PC-3 (cell line): ENCODE data around the gene CNTNAP2. TPM values are rescaled to one million over a fixed set of nuclear protein-coding genes. Genes with fewer than 3 reads are reported as not detected.

Experiments
- ATAC-seq: fragments of 200-7000 bp; cut with Tn5 transposase; 2 replicates; pipeline ENCODE4 v1.9.1; 2020; ENCODE audit warnings: mild to moderate bottlenecking, moderate library complexity
- BruUV-seq: library from RNA; stranded (reverse); fragments of 400-500 nt; replicated peaks from 2 replicates; lab custom pipeline; 2021; lab: Mats Ljungman, UMichigan
- CTCF ChIA-PET: fragments of 300-600 bp; sonication (Branson Sonifier 250); formaldehyde crosslinking; loops from one replicate; lab custom pipeline; 2022; ENCODE audit warnings: antibody characterized with exemption; lab: Charles Lee
- POLR2A ChIA-PET: fragments of 300-600 bp; sonication (Branson Sonifier 250); formaldehyde crosslinking; loops from one replicate; lab custom pipeline; 2022; ENCODE audit warnings: antibody characterized with exemption; ENCODE audit not compliant: unreplicated experiment; lab: Charles Lee
- DNase-seq: peaks from one replicate; pipeline ENCODE4 v3.0.0-alpha.2; 2015
- H2AFZ ChIP-seq: fragments of 300-600 bp; sonication (generic); 2 replicates; pipeline ENCODE4 v1.6.0; 2016; ENCODE audit warnings: antibody characterized with exemption, low read length
- H3F3A ChIP-seq: fragments of 300-600 bp; sonication (generic); one replicate; pipeline ENCODE4 v1.6.0; 2017; ENCODE audit warnings: antibody characterized with exemption, low read length, control low read depth, mild to moderate bottlenecking; ENCODE audit not compliant: unreplicated experiment
- H3K27ac ChIP-seq: fragments of 300-600 bp; sonication (generic); 2 replicates; pipeline ENCODE4 v1.5.1; 2016; ENCODE audit warnings: mild to moderate bottlenecking, low read length
- H3K27me3 ChIP-seq: fragments of 300-600 bp; sonication (generic); 2 replicates; pipeline ENCODE4 v1.6.1; 2016; ENCODE audit warnings: low read length, mixed read lengths
- H3K36me3 ChIP-seq: fragments of 300-600 bp; sonication (generic); 2 replicates; pipeline ENCODE4 v1.6.1; 2016; ENCODE audit warnings: low read depth, mixed run types, low read length, mixed read lengths
- H3K4me1 ChIP-seq: fragments of 300-600 bp; sonication (generic); 2 replicates; pipeline ENCODE4 v1.5.1; 2016; ENCODE audit warnings: low read length; ENCODE audit not compliant: insufficient read depth
- H3K4me2 ChIP-seq: fragments of 300-600 bp; sonication (generic); 2 replicates; pipeline ENCODE4 v1.6.0; 2016; ENCODE audit warnings: low read length
- H3K4me3 ChIP-seq: fragments of 300-600 bp; sonication (generic); 2 replicates; pipeline ENCODE4 v1.5.1; 2016; ENCODE audit warnings: mild to moderate bottlenecking, low read length, mixed read lengths
- H3K79me2 ChIP-seq: fragments of 300-600 bp; sonication (generic); 2 replicates; pipeline ENCODE4 v1.6.1; 2017; ENCODE audit warnings: low read length, mixed read lengths
- H3K9ac ChIP-seq: fragments of 300-600 bp; sonication (generic); 2 replicates; pipeline ENCODE4 v1.6.0; 2016; ENCODE audit warnings: mild to moderate bottlenecking, low read length
- H3K9me2 ChIP-seq: fragments of 300-600 bp; sonication (generic); replicated peaks from 2 replicates; pipeline ENCODE4 v1.6.1; 2016; ENCODE audit warnings: mixed run types, low read length, mixed read lengths
- H3K9me3 ChIP-seq: fragments of 300-600 bp; sonication (generic); 2 replicates; pipeline ENCODE4 v1.6.1; 2016; ENCODE audit warnings: low read length, mixed read lengths
- H4K20me1 ChIP-seq: fragments of 300-600 bp; sonication (generic); 2 replicates; pipeline ENCODE4 v1.6.1; 2016; ENCODE audit warnings: low read length, mixed read lengths
- EZH2 ChIP-seq: fragments of 300-600 bp; sonication (generic); IDR thresholded peaks from one replicate; pipeline ENCODE4 v1.6.1; 2017; ENCODE audit warnings: antibody characterized with exemption, mild to moderate bottlenecking, low read length; ENCODE audit not compliant: unreplicated experiment
- EZH2phosphoT487 ChIP-seq: fragments of 300-600 bp; sonication (generic); IDR thresholded peaks from 2 replicates; pipeline ENCODE4 v1.6.1; 2018; ENCODE audit warnings: mild to moderate bottlenecking, antibody characterized with exemption, low read length, borderline replicate concordance
- intact Hi-C: fragments of 100-400 bp; cut with micrococcal nuclease; formaldehyde crosslinking; loops from 2 replicates; pipeline ENCODE4 v1.9.0; 2023
- total RNA-seq: library from RNA; depleted of rRNA; stranded (reverse); fragments of >200 nt; gene quantifications from 2 replicates; pipeline ENCODE4 v1.2.3, GENCODE V29; 2014
- TF ChIP-seq, protein P1 (sequence below): fragments of 300-600 bp; sonication (generic); conservative IDR thresholded peaks from 2 replicates; pipeline ENCODE4 v1.5.1; 2017; ENCODE audit warnings: antibody characterized with exemption, low read depth, mild to moderate bottlenecking, low read length

Gene CNTNAP2
- total RNA-seq, 1 experiment from 2014 or later: 1.5 TPM

- Histone ChIP-seq H3F3A (no peaks in the 10 kb centered on the region), H3K9me3 (no peaks in the 10 kb centered on the region), H2AFZ (no peak overlapping the region), H3K27ac (no peak overlapping the region), H3K4me2 (no peak overlapping the region), H3K36me3 (no peaks in the 10 kb centered on the region), H3K9ac (no peak overlapping the region), H3K9me2 (no peaks in the 10 kb centered on the region), H3K79me2 (no peaks in the 10 kb centered on the region), H4K20me1 (no peaks in the 10 kb centered on the region), H3K4me3 (no peak overlapping the region), H3K4me1 (no peaks in the 10 kb centered on the region), H3K27me3 (no peaks in the 10 kb centered on the region)
- ATAC-seq (no peak), DNase-seq (no peak)
- BruUV-seq: no TSS peak
- intact Hi-C loops: no loop called here
- ChIA-PET POLR2A (no interaction called here), CTCF (no interaction called here)
- no peak for TF ChIP-seq EZH2phosphoT487
- TF ChIP-seq, protein P1, sequence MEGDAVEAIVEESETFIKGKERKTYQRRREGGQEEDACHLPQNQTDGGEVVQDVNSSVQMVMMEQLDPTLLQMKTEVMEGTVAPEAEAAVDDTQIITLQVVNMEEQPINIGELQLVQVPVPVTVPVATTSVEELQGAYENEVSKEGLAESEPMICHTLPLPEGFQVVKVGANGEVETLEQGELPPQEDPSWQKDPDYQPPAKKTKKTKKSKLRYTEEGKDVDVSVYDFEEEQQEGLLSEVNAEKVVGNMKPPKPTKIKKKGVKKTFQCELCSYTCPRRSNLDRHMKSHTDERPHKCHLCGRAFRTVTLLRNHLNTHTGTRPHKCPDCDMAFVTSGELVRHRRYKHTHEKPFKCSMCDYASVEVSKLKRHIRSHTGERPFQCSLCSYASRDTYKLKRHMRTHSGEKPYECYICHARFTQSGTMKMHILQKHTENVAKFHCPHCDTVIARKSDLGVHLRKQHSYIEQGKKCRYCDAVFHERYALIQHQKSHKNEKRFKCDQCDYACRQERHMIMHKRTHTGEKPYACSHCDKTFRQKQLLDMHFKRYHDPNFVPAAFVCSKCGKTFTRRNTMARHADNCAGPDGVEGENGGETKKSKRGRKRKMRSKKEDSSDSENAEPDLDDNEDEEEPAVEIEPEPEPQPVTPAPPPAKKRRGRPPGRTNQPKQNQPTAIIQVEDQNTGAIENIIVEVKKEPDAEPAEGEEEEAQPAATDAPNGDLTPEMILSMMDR: no peak
- TF ChIP-seq EZH2: no peak
Observed at GRCh38 chr7:146787266-146787665, 670.7 kb downstream of the CNTNAP2 start.

GRCh38 chr7:146788008-146788407, 671.4 kb downstream of the CNTNAP2 start:
- CTCF ChIA-PET: no interaction called here
- Histone ChIP-seq H3K4me3 (no peak overlapping the region), H3K79me2 (no peaks in the 10 kb centered on the region), H3K36me3 (no peaks in the 10 kb centered on the region), H4K20me1 (no peaks in the 10 kb centered on the region), H3K27ac (no peak overlapping the region), H3K4me2 (no peak overlapping the region), H3K9me3 (no peaks in the 10 kb centered on the region), H2AFZ (no peak overlapping the region), H3K4me1 (no peaks in the 10 kb centered on the region), H3F3A (no peaks in the 10 kb centered on the region), H3K9me2 (no peaks in the 10 kb centered on the region), H3K27me3 (no peaks in the 10 kb centered on the region), H3K9ac (no peak overlapping the region)
- no TSS peak for BruUV-seq
- intact Hi-C loops: no loop called here
- POLR2A ChIA-PET: no interaction called here
- TF ChIP-seq, protein P1: no peak
- no peak for TF ChIP-seq EZH2
- no peak for TF ChIP-seq EZH2phosphoT487
- ATAC-seq (no peak), DNase-seq (no peak)

- Histone ChIP-seq H3K9ac (no peak overlapping the region), H3K9me3 (no peaks in the 10 kb centered on the region), H4K20me1 (no peaks in the 10 kb centered on the region), H3K27ac (no peak overlapping the region), H3K36me3 (no peaks in the 10 kb centered on the region), H3K4me1 (no peaks in the 10 kb centered on the region), H3K27me3 (no peaks in the 10 kb centered on the region), H3K9me2 (no peaks in the 10 kb centered on the region), H3K79me2 (no peaks in the 10 kb centered on the region), H3F3A (no peaks in the 10 kb centered on the region), H3K4me3 (no peak overlapping the region), H3K4me2 (no peak overlapping the region), H2AFZ (no peak overlapping the region)
- TF ChIP-seq, protein P1: no peak
- TF ChIP-seq EZH2phosphoT487 (no peak), EZH2 (no peak)
- POLR2A ChIA-PET: no interaction called here
- DNase-seq (no peak), ATAC-seq (no peak)
- no TSS peak for BruUV-seq
- CTCF ChIA-PET: no interaction called here
- intact Hi-C loops: no loop called here
Observed at GRCh38 chr7:146791344-146792285, 675.0 kb downstream of the CNTNAP2 start.
